Measurements from ENCODE around the gene TEX50.
"Not testable (repeated sequence)": the region's sequence is repeated elsewhere in the genome, so short reads cannot be mapped to it uniquely, and the experiment has no call there.

TEX50 gene, protein sequence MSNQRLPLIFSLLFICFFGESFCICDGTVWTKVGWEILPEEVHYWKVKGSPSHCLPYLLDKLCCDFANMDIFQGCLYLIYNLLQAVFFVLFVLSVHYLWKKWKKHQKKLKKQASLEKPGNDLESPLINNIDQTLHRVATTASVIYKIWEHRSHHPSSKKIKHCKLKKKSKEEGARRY

DNA sequence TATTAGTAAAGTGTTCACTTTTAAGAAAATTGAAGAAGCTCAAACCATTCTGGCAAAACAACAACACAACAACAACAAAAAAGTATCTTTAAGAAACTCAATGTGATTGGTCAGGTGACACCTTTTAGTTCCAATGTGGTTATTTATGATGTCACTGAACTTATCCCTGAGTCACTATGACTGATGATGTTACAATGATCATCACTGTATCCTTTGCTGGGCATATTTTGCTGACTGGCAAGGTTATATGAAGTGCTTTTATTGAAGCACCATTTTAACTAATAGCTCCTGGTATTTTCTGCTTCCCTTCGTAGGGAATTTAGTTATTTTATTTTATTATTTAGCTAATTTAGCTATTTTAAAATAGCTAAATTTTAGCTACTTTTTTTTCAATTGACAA, at the start of gene TEX50:
TEX50 (plus strand) TSS at position 223 of the 400 bp plus-strand sequence. CDS start 184 bp downstream, outside the sequence.
- Mint-ChIP-seq H3K36me3 (ENCODE audit: low read depth) (no peaks in the 10 kb centered on the region), H3K4me3 (no peak within 1 kb of the TSS), H3K27me3 (no peaks in the 10 kb centered on the region), H3K4me1 (ENCODE audit: low read depth) (no peaks in the 10 kb centered on the region), H3K9me3 (peaks cover 9% of the 10 kb centered on the region), H3K27ac (no peak within 1 kb of the TSS)
- no peak for DNase-seq

DNA sequence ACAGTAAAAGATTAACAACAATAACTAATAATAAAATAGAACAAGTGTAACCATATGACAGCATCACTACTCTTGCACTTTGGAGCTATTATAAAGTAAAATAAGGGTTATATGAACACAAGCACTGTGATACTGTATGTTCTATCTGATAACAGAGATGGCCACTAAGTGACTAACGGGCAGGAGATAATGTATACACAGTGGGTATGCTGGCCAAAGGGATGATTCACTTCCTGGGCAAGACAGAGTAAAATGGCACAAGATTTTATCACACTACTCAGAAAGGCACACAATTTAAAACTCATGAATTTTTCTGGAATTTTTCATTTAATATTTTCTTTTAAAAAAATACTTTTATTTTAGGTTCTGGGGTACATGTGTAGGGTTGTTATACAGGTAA, 44.6 kb upstream of the TEX50 start:
- Mint-ChIP-seq H3K27me3 (no peaks in the 10 kb centered on the region), H3K9me3 (no peaks in the 10 kb centered on the region), H3K4me1 (ENCODE audit: low read depth) (no peaks in the 10 kb centered on the region), H3K4me3 (no peak overlapping the region), H3K27ac (no peak overlapping the region), H3K36me3 (ENCODE audit: low read depth) (no peaks in the 10 kb centered on the region)
- no peak for DNase-seq

DNA sequence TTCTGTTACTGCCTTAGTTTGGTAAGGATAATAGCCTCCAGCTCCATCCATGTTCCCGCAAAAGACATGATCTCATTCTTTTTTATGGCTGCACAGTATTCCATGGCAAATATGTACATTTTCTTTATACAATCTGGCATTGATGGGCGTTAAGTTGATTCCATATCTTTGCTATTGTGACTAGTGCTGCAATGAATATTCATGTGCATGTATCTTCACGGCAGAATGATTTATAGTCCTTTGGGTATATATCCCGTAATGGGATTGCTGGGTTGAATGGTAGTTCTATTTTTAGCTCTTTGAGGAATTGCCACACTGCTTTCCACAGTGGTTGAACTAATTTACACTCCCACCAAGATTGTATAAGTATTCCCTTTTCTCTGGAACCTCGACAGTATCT, 44.0 kb upstream of the TEX50 start:
- not testable (repeated sequence) for H3K27ac Mint-ChIP-seq; H3K9me3 Mint-ChIP-seq; DNase-seq; H3K27me3 Mint-ChIP-seq; H3K4me1 Mint-ChIP-seq (ENCODE audit: low read depth); H3K4me3 Mint-ChIP-seq; H3K36me3 Mint-ChIP-seq (ENCODE audit: low read depth)

DNA sequence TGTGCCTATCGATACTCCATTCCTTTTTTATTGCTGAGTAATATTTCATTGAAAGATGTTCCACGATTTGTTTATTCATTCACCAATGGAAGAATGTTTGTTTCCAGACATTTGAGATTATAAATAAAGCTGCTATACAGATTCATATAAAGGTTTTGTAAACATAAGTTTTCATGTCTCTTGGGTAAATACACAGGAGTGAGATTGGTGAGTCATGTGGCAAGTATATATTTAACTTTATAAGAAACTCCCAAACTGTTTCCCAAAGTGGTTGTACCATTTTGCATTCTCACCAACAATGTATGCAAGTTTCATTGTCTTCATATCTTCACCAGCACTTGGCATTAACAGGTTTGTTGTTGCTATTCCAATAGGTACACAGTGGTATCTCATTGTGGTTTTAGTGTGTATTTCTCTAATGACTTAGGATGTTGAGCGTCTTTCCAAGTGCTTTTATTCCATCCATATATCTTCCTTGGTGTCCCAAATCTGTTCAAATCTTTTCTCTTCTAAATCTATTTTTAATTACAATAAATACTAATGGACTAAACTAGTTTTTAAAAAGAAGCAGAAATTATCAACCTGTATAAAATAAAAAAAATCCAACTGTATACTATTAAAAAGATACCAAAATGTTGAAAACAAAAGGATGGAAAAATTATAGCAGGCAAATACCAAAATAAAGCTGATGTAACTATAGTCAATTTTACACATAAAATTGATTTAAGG, 38.9 kb upstream of the TEX50 start:
- no peaks in the 10 kb centered on the region for H3K36me3 Mint-ChIP-seq (ENCODE audit: low read depth)
- H3K27me3 Mint-ChIP-seq = no peaks in the 10 kb centered on the region
- no peaks in the 10 kb centered on the region for H3K4me1 Mint-ChIP-seq (ENCODE audit: low read depth)
- H3K27ac Mint-ChIP-seq = no peak overlapping the region
- peaks cover 6% of the 10 kb centered on the region for H3K9me3 Mint-ChIP-seq
- no peak overlapping the region for H3K4me3 Mint-ChIP-seq
- DNase-seq = no peak

DNA sequence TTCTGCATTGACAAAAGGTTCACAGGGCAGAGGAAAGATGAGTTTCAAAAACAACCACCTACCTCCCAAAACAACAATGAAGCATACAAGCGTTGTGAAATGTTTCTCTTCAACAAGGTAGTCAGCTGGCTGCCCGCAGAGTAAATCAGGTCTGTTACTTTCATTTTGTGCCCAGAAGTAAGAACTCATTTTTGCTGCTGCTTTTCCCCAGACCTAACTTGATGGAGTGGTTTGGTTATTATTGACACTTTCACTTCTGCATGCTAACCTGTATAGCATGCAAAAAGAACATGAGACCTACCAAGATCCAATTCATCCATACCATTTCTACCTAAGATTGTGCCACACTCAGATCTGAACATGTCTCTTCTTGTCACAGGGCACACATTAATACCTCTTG, 33.5 kb upstream of the TEX50 start:
- H3K36me3 Mint-ChIP-seq (ENCODE audit: low read depth) = no peaks in the 10 kb centered on the region

DNA sequence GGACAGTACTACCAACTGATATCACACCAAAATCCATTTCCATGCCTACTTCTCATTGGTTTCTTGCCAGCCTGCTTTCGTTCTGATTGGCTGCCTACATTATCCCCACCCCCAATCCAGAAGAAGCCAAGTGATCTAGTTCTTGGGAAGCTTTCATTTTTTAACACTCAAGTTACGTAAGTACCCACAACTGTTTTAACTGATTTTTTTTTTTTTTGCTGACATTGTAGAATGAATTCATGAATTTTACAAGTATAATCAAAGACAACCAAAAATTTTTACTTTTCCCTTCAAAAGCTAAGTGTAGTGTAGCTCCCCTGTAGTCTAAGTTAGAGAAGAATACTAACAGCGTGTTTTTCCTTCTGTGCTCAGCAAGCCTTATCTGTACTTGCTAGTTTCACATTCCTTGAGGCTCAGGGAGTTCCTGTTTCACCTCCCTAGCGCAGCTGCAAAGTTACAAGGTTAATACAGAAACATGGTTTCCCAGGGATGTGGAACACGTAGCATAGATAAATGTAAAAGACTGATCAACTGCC, 32.0 kb upstream of the TEX50 start, which contains the start of gene SLC9C2:
SLC9C2 (minus strand) TSS at position 17 of the 536 bp plus-strand sequence. CDS start 1,296 bp downstream, outside the sequence.
- DNase-seq = no peak
- H3K36me3 Mint-ChIP-seq (ENCODE audit: low read depth) = no peaks in the 10 kb centered on the region
- H3K27ac Mint-ChIP-seq = no peak within 1 kb of the TSS
- H3K4me1 Mint-ChIP-seq (ENCODE audit: low read depth) = peaks cover 2% of the 10 kb centered on the region
- H3K9me3 Mint-ChIP-seq = no peaks in the 10 kb centered on the region
- H3K27me3 Mint-ChIP-seq = no peaks in the 10 kb centered on the region
- H3K4me3 Mint-ChIP-seq = no peak within 1 kb of the TSS

More for the DNA sequence above, 33.5 kb upstream of the TEX50 start:
- Mint-ChIP-seq H3K27me3 (no peaks in the 10 kb centered on the region), H3K9me3 (no peaks in the 10 kb centered on the region), H3K4me1 (ENCODE audit: low read depth) (peaks cover 2% of the 10 kb centered on the region), H3K4me3 (no peak overlapping the region), H3K27ac (no peak overlapping the region)
- DNase-seq = no peak

DNA sequence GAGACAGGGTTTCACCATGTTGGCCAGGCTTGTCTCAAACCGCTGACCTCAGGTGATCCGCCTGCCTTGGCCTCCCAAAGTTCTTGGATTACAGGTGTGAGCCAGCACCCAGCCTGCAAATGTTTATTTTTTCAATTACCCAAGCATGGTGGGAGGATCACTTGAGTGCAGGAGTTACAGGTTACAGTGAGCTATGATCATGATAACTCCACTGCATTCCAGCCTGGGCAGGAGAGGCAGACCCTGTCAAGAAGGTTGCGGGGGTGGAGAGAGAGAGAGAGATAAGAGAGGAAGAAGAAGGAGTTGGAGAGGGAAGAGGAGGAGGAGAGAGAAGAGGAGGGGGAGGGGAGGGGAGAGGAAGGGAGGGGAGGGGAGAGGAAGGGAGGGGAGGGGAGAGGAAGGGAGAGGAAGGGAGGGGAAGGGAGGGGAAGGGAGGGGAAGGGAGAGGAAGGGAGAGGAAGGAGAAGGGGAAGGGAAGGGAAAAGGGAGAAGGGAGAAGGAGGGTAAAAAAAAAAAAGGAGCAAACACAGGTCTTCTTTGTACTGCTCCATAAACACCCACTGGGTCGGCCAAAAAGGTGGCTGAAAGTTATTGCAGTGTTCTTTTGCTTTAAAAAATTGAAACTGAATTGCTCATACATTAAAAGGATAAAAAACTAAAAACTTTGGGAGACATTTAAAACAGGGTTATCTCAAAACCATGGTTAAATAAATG, 26.5 kb upstream of the TEX50 start:
- no peaks in the 10 kb centered on the region for H3K36me3 Mint-ChIP-seq (ENCODE audit: low read depth)
- H3K4me3 Mint-ChIP-seq = no peak overlapping the region
- no peak overlapping the region for H3K27ac Mint-ChIP-seq
- no peaks in the 10 kb centered on the region for H3K9me3 Mint-ChIP-seq
- DNase-seq = no peak
- H3K27me3 Mint-ChIP-seq = no peaks in the 10 kb centered on the region
- no peaks in the 10 kb centered on the region for H3K4me1 Mint-ChIP-seq (ENCODE audit: low read depth)

DNA sequence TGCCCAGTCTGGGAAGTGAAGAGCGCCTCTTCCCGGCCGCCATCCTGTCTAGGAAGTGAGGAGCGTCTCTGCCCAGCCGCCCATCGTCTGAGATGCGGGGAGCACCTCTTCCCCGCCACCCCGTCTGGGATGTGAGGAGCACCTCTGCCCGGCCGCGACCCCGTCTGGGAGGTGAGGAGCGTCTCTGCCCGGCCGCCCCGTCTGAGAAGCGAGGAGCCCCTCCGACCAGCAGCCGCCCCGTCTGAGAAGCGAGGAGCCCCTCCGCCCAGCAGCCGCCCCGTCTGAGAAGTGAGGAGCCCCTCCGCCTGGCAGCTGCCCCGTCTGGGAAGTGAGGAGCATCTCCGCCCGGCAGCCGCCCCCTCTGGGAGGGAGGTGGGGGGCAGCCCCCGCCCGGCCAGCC, 22.1 kb upstream of the TEX50 start:
- H3K4me1 Mint-ChIP-seq (ENCODE audit: low read depth); DNase-seq; H3K27ac Mint-ChIP-seq; H3K9me3 Mint-ChIP-seq; H3K36me3 Mint-ChIP-seq (ENCODE audit: low read depth); H3K27me3 Mint-ChIP-seq; H3K4me3 Mint-ChIP-seq: not testable (repeated sequence)

DNA sequence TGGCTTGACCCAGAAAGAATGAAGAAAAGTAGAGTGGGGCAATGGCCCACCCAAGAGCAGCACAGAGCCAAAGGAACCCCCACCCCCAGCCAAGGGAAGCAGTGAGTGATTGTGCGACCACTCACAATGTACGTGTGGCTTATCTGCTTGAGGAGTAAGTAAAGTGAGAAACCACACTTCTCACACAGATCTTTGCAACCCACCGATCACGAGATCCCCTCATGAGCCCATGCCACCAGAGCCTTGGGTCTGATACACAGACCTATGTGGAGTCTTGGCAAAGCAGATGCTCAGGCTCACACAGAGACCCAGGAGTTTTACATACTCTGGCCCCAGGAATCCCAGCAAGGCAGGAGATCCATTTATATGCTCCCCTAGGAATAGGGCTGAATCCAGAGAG, 18.3 kb upstream of the TEX50 start:
- H3K4me3 Mint-ChIP-seq = no peak overlapping the region
- H3K4me1 Mint-ChIP-seq (ENCODE audit: low read depth) = no peaks in the 10 kb centered on the region
- H3K9me3 Mint-ChIP-seq = peaks cover 24% of the 10 kb centered on the region
- no peaks in the 10 kb centered on the region for H3K27me3 Mint-ChIP-seq
- no peak for DNase-seq
- no peak overlapping the region for H3K27ac Mint-ChIP-seq
- no peaks in the 10 kb centered on the region for H3K36me3 Mint-ChIP-seq (ENCODE audit: low read depth)

DNA sequence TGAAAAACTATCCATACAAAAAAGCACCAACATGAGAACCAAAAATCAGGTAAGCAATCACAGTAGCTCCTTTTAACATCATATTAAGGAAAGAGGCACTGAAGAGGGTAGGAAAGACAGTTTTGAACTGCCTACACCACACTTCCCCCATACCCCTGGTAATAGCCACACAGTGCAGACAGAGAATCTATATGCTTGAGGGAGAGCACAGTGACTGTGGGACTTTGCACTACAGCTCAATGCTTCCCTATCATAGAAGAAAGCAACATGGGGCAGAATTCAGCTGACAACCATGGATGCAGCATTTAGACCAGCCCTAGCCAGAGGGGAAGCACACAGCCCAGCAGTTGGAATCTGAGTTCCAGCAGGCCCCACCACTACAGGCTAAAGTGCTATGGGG, 7.9 kb upstream of the TEX50 start:
- H3K36me3 Mint-ChIP-seq (ENCODE audit: low read depth) = no peaks in the 10 kb centered on the region
- H3K27ac Mint-ChIP-seq = no peak overlapping the region
- H3K4me1 Mint-ChIP-seq (ENCODE audit: low read depth) = no peaks in the 10 kb centered on the region
- no peak overlapping the region for H3K4me3 Mint-ChIP-seq
- no peak for DNase-seq
- H3K27me3 Mint-ChIP-seq = no peaks in the 10 kb centered on the region
- H3K9me3 Mint-ChIP-seq = peaks cover 2% of the 10 kb centered on the region

DNA sequence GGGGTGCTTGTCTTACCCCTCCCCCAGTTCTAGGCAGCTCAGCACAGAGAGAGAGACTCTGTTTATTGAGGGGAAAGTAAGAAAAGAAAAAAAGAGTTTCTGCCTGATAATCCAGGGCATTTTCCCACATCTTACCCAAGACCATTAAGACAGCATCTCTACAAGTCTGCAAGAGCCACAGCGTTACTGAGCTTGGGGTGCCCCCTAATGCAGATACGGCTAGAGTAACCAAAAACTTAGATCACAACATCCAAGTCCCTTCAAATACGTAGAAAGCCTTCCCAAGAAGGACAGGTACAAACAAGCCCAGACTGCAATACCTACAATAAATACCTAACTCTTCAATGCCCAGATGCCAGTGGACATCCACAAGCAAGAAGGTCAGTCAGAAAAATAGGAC, 6.2 kb upstream of the TEX50 start:
- Mint-ChIP-seq H3K27ac (no peak overlapping the region), H3K9me3 (no peaks in the 10 kb centered on the region), H3K4me3 (no peak overlapping the region), H3K27me3 (no peaks in the 10 kb centered on the region), H3K36me3 (ENCODE audit: low read depth) (no peaks in the 10 kb centered on the region), H3K4me1 (ENCODE audit: low read depth) (no peaks in the 10 kb centered on the region)
- DNase-seq = no peak

DNA sequence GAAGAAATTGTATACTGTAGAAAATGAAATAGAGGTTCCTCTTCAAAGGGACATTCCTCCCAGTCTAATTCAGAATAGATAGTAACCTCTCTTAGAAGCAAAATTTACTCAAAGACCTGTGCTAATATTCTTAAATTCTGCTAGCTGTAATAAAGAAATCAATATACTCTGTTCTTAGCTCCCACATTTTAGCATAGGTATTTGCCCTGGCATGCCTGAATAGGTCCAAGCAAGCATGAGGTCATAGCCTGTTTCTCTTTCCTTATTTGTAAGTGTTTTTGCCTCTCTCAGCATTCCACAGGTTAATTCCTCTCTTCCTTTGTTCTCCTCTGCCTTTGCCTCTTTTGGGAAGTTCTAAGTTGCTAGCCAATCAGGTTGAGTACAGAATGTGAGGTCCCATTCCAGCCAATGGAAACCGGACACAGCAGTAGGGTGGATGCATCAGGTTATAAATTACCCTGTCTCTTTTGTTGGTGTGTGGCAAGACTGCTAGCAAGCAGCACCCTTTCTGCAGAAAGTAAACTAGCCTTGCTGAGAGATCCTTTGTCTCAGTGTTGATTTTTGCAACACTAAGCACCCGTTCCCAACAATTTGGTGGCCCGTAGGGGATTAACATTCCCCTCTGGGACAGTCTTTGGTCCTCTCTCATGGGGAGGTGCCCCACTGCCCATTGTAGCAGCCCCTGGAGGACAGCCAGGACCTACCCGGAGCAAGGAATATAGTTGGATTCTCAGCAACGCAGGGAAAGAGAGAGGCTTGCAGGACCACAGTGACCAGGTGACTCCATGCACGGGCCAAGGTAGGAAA, 2.3 kb downstream of the TEX50 start:
- DNase-seq; H3K4me1 Mint-ChIP-seq (ENCODE audit: low read depth); H3K9me3 Mint-ChIP-seq; H3K36me3 Mint-ChIP-seq (ENCODE audit: low read depth); H3K27me3 Mint-ChIP-seq; H3K27ac Mint-ChIP-seq; H3K4me3 Mint-ChIP-seq: not testable (repeated sequence)

DNA sequence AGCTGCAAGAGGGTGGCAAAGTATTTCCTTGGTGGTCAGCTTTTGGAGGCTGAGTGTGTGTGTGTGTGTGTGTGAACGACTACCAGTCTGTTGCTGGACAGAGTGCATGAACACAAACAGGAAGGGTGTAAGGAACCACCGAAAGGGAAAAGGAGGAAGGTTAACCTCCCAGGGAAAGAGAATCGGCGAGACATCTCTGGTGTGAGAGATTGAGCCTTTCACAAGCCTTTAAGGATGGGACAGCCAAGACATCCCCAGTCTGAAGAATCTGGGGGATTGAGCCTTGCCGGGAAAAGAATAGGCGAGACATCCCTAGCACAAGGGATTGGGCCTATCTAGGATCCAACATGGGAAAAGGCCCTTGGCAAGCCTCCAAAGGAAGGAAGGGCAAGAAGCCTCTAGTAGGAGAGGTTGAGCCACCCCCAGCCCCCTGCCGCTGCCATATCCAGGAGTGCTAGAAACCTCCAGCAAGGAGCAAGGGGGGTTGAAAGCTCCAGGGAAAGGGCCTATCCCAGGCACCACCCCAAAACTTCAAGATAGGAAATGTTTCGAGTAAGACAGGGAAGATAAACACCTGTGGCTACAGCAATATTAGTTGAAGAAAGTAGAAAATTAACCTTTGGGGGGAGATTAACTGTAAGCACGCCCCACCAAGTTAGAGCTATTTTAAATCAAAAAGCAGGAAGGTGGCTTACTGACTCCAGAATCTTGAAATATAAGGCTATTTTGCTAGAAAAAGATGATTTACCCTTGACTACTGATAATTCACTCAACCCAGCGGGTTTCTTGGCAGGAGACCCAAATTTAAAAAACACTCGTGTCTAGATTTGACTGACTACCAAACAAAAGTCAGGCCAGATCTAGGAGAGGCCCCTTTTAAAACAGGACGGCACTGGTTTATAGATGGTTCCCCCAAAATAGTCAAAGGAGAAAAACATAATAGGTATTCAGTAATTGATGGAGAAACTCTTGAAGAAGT, 3.2 kb downstream of the TEX50 start:
- Mint-ChIP-seq H3K27ac (no peak overlapping the region), H3K9me3 (peaks cover 9% of the 10 kb centered on the region), H3K4me1 (ENCODE audit: low read depth) (no peaks in the 10 kb centered on the region), H3K4me3 (no peak overlapping the region), H3K36me3 (ENCODE audit: low read depth) (no peaks in the 10 kb centered on the region), H3K27me3 (no peaks in the 10 kb centered on the region)
- no peak for DNase-seq

Measured in activated T-cell treated with anti-CD3 and anti-CD28 coated beads, Interleukin-2, amount 50 U/mL, for 24 hours (primary cell).